Small intestine (tissue), 7 donors: ENCODE results near the gene SPART. TPM values are rescaled to one million over a fixed set of nuclear protein-coding genes. Genes with fewer than 3 reads are reported as not detected.

Experiments
- DNase-seq, 2 donors: peaks; one replicate each; pipeline versions ENCODE4 v3.0.0 to v3.0.0-alpha.2; 2013
- FAIRE-seq: peaks from 2 replicates; lab custom pipeline; 2012; peaks lifted over from hg19 to GRCh38; lab: Jason Lieb, UNC
- H3K27ac ChIP-seq, 3 donors: one replicate each; pipeline ENCODE4 v1.5.1; 2013; ENCODE audit warnings: low read length in 2 of 3, mild to moderate bottlenecking in 2 of 3, control low read depth in 1 of 3, inconsistent platforms in 1 of 3, low read depth in 1 of 3, moderate library complexity in 1 of 3
- H3K27me3 ChIP-seq, 3 donors: one replicate each; pipeline ENCODE4 v1.6.1; 2013; ENCODE audit warnings: low read length in 3 of 3, inconsistent platforms in 1 of 3; ENCODE audit not compliant: control insufficient read depth in 3 of 3, insufficient read depth in 3 of 3
- H3K36me3 ChIP-seq, 3 donors: one replicate each; pipeline ENCODE4 v1.6.1; 2013; ENCODE audit warnings: low read length in 3 of 3, inconsistent platforms in 1 of 3, low read depth in 1 of 3, mild to moderate bottlenecking in 1 of 3, moderate library complexity in 1 of 3; ENCODE audit not compliant: control insufficient read depth in 3 of 3, insufficient read depth in 2 of 3
- H3K4me1 ChIP-seq, 3 donors: one replicate each; pipeline ENCODE4 v1.6.1; 2013; ENCODE audit warnings: low read length in 2 of 3, inconsistent platforms in 1 of 3, low read depth in 1 of 3, mild to moderate bottlenecking in 1 of 3, moderate library complexity in 1 of 3; ENCODE audit not compliant: control insufficient read depth in 3 of 3, insufficient read depth in 2 of 3
- H3K4me3 ChIP-seq, 3 donors: one replicate each; pipeline ENCODE4 v1.5.1; 2013; ENCODE audit warnings: low read length in 3 of 3, control low read depth in 1 of 3, inconsistent platforms in 1 of 3, low read depth in 1 of 3, mild to moderate bottlenecking in 1 of 3, moderate library complexity in 1 of 3
- H3K9me3 ChIP-seq, 2 donors: one replicate each; pipeline ENCODE4 v1.6.1; 2013; ENCODE audit warnings: low read depth in 1 of 2, low read length in 1 of 2; ENCODE audit not compliant: control insufficient read depth in 2 of 2, insufficient read depth in 1 of 2
- WGBS, 3 donors: extraction: QIAGEN DNeasy Blood & Tissue Kit; methylation state at CpG; one replicate each; pipeline ENCODE4 v1.1.7; 2013; 5-methylcytosine and 5-hydroxymethylcytosine counted together
- polyA plus RNA-seq, 4 donors: library from polyadenylated mRNA; stranded (reverse) in 3 of 4; unstranded in 1 of 4; fragments of 200-250 nt in 3 of 4; fragments of 120-200 nt in 1 of 4; gene quantifications; one replicate each; pipeline versions ENCODE4 v1.2.1 to v1.2.3, GENCODE V29; 2013
- donor health status: healthy with polysubstance abuse.
- donor health status: control.
- donor health status: control.
- donor health status: Bipolar disorder and iron deficiency.
- donor health status: healthy.

The SPART gene
- polyA plus RNA-seq, 4 donors, result 3.4 to 55.3 (median 12.4) TPM

GRCh38 chr13:36347531-36348210 is 1.5 kb upstream of the SPART start:
- Histone ChIP-seq H3K27me3 (no peaks in the 10 kb centered on the region), H3K9me3 (no peaks in the 10 kb centered on the region), H3K4me1 (peaks cover 0 to 3% (median 0%) of the 10 kb centered on the region in 3 donors), H3K27ac (no peak overlapping the region), H3K36me3 (no peaks in the 10 kb centered on the region), H3K4me3 (no peak overlapping the region)
- 85 to 91% (median 88%) methylated on average over 10 of the region's 10 CpGs for WGBS, 3 donors
- FAIRE-seq (no peak), DNase-seq (no peak)

GRCh38 chr13:36345438-36346221 is 564 bp downstream of the SPART start:
- whole genome bisulfite sequencing, 3 donors, result 1 to 6% (median 2%) methylated on average over 49 to 50 of the region's 50 CpGs
- DNase-seq (peak; percentile 46 to 80), FAIRE-seq (no peak)
- peak overlapping the region; percentile 64 to 66 (median 65) for H3K4me3 ChIP-seq
- H3K4me1 ChIP-seq, result peaks cover 0 to 3% (median 0%) of the 10 kb centered on the region in 3 donors
- H3K27ac ChIP-seq, result peak overlapping the region; percentile 63 to 95 (median 75)
- H3K27me3 ChIP-seq, result no peaks in the 10 kb centered on the region
- H3K36me3 ChIP-seq, result no peaks in the 10 kb centered on the region
- H3K9me3 ChIP-seq, result no peaks in the 10 kb centered on the region

GRCh38 chr13:36344886-36345437 is 1.2 kb downstream of the SPART start:
- FAIRE-seq (no peak), DNase-seq (peak in 1 of 2 donors; percentile 18)
- H3K27ac ChIP-seq, result peak overlapping the region; percentile 20 to 95 (median 75)
- H3K9me3 ChIP-seq, result no peaks in the 10 kb centered on the region
- peaks cover 0 to 3% (median 0%) of the 10 kb centered on the region in 3 donors for H3K4me1 ChIP-seq
- WGBS, 3 donors, result 13 to 19% (median 15%) methylated on average over 14 of the region's 14 CpGs
- H3K4me3 ChIP-seq, result peak overlapping the region; percentile 14 to 66 (median 64)
- H3K27me3 ChIP-seq, result no peaks in the 10 kb centered on the region
- no peaks in the 10 kb centered on the region for H3K36me3 ChIP-seq

- Histone ChIP-seq H3K36me3 (no peaks in the 10 kb centered on the region), H3K4me3 (no peak overlapping the region), H3K4me1 (peaks cover 0 to 3% (median 0%) of the 10 kb centered on the region in 3 donors), H3K27ac (no peak overlapping the region), H3K27me3 (no peaks in the 10 kb centered on the region), H3K9me3 (no peaks in the 10 kb centered on the region)
- no peak for FAIRE-seq
- 77 to 78% (median 78%) methylated on average over 6 of the region's 6 CpGs for WGBS, 3 donors
- DNase-seq, result peak in 1 of 2 donors; percentile 19
These were observed 2.0 kb downstream of the SPART start for GRCh38 chr13:36344173-36344572.

- Histone ChIP-seq H3K36me3 (no peaks in the 10 kb centered on the region), H3K4me1 (peaks cover 0 to 3% (median 0%) of the 10 kb centered on the region in 3 donors), H3K27me3 (no peaks in the 10 kb centered on the region), H3K9me3 (no peaks in the 10 kb centered on the region), H3K4me3 (no peak overlapping the region), H3K27ac (no peak overlapping the region)
- 82 to 90% (median 88%) methylated on average over 3 of the region's 3 CpGs for WGBS, 3 donors
- DNase-seq, result no peak
- FAIRE-seq, result no peak
These were observed 2.4 kb downstream of the SPART start for GRCh38 chr13:36343766-36344165.

- Histone ChIP-seq H3K4me1 (peaks cover 0 to 8% (median 0%) of the 10 kb centered on the region in 3 donors), H3K4me3 (no peak overlapping the region), H3K36me3 (no peaks in the 10 kb centered on the region), H3K9me3 (no peaks in the 10 kb centered on the region), H3K27ac (no peak overlapping the region), H3K27me3 (no peaks in the 10 kb centered on the region)
- no peak for FAIRE-seq
- 81 to 85% (median 83%) methylated on average over 2 of the region's 2 CpGs for WGBS, 3 donors
- no peak for DNase-seq
These were observed 3.5 kb downstream of the SPART start for GRCh38 chr13:36342715-36343114.

- Histone ChIP-seq H3K9me3 (no peaks in the 10 kb centered on the region), H3K4me1 (peaks cover 0 to 8% (median 0%) of the 10 kb centered on the region in 3 donors), H3K27ac (no peak overlapping the region), H3K36me3 (no peaks in the 10 kb centered on the region), H3K4me3 (no peak overlapping the region), H3K27me3 (no peaks in the 10 kb centered on the region)
- DNase-seq, result no peak
- 63 to 83% (median 74%) methylated on average over 1 of the region's 1 CpG for WGBS, 3 donors
- FAIRE-seq, result no peak
These were observed 4.5 kb downstream of the SPART start for GRCh38 chr13:36341718-36342117.

GRCh38 chr13:36339600-36340155 is 6.5 kb downstream of the SPART start:
- 89 to 95% (median 94%) methylated on average over 4 of the region's 4 CpGs for WGBS, 3 donors
- FAIRE-seq (no peak), DNase-seq (no peak)
- H3K27me3 ChIP-seq, result no peaks in the 10 kb centered on the region
- no peak overlapping the region for H3K27ac ChIP-seq
- H3K9me3 ChIP-seq, result no peaks in the 10 kb centered on the region
- H3K4me3 ChIP-seq, result no peak overlapping the region
- H3K36me3 ChIP-seq, result no peaks in the 10 kb centered on the region
- H3K4me1 ChIP-seq, result peaks cover 0 to 8% (median 0%) of the 10 kb centered on the region in 3 donors
